OCI-LY7 (cell line): ENCODE results near the gene PTGDS. TPM values are rescaled to one million over a fixed set of nuclear protein-coding genes. Genes with fewer than 3 reads are reported as not detected.

Source experiments
- BruUV-seq: library from RNA; stranded (reverse); fragments of 400-500 nt; replicated peaks from 2 replicates; lab custom pipeline; 2021; lab: Mats Ljungman, UMichigan
- CTCF ChIA-PET: fragments of 300-600 bp; sonication (Branson Sonifier 250); formaldehyde crosslinking; loops from one replicate; lab custom pipeline; 2022; ENCODE audit warnings: antibody characterized with exemption; ENCODE audit not compliant: unreplicated experiment; lab: Charles Lee
- POLR2A ChIA-PET: fragments of 300-600 bp; sonication (Branson Sonifier 250); formaldehyde crosslinking; loops from one replicate; lab custom pipeline; 2022; ENCODE audit warnings: antibody characterized with exemption; lab: Charles Lee
- DNase-seq: peaks from one replicate; pipeline ENCODE4 v3.0.0-alpha.2; 2015; ENCODE audit warnings: low spot score
- H2AFZ ChIP-seq: fragments of 200-600 bp; sonication (generic), shearing (Covaris generic); 2 replicates; pipeline ENCODE4 v1.6.1; 2014; ENCODE audit warnings: mild to moderate bottlenecking, antibody characterized with exemption, low read length, moderate library complexity
- H3K27ac ChIP-seq: fragments of 200-600 bp; sonication (generic); 2 replicates; pipeline ENCODE4 v1.5.1; 2014; ENCODE audit warnings: mixed run types, low read depth, mild to moderate bottlenecking, moderate library complexity, low read length, inconsistent platforms; ENCODE audit not compliant: poor library complexity, severe bottlenecking
- H3K36me3 ChIP-seq: fragments of 200-600 bp; sonication (generic); 2 replicates; pipeline ENCODE4 v1.6.1; 2014; ENCODE audit warnings: mild to moderate bottlenecking, antibody characterized with exemption, low read length, moderate library complexity, mixed read lengths; ENCODE audit not compliant: insufficient read depth
- H3K4me1 ChIP-seq: fragments of 200-600 bp; sonication (generic); 2 replicates; pipeline ENCODE4 v1.5.1; 2014; ENCODE audit warnings: mild to moderate bottlenecking, low read length; ENCODE audit not compliant: insufficient read depth, poor library complexity, severe bottlenecking
- H3K4me2 ChIP-seq: fragments of 200-600 bp; sonication (generic); 2 replicates; pipeline ENCODE4 v1.6.1; 2014; ENCODE audit warnings: mild to moderate bottlenecking, low read length
- H3K4me3 ChIP-seq: fragments of 200-600 bp; sonication (generic); 2 replicates; pipeline ENCODE4 v1.5.1; 2014; ENCODE audit warnings: mild to moderate bottlenecking, low read depth, low read length; ENCODE audit not compliant: poor library complexity, severe bottlenecking
- H3K79me2 ChIP-seq: fragments of 200-600 bp; sonication (generic); 2 replicates; pipeline ENCODE4 v1.6.1; 2016; ENCODE audit warnings: low read depth, mild to moderate bottlenecking, low read length, moderate library complexity, mixed read lengths; ENCODE audit not compliant: insufficient read depth
- H3K9me2 ChIP-seq: fragments of 200-600 bp; sonication (generic); 2 replicates; pipeline ENCODE4 v1.6.1; 2016; ENCODE audit warnings: mild to moderate bottlenecking, low read length, mixed read lengths; ENCODE audit not compliant: insufficient read depth
- H3K9me3 ChIP-seq: fragments of 200-600 bp; sonication (generic); 2 replicates; pipeline ENCODE4 v1.6.1; 2014; ENCODE audit warnings: mild to moderate bottlenecking, mixed run types, low read length, mixed read lengths
- H4K20me1 ChIP-seq: fragments of 200-600 bp; sonication (generic); 2 replicates; pipeline ENCODE4 v1.6.1; 2014; ENCODE audit warnings: mild to moderate bottlenecking, antibody characterized with exemption, low read length, moderate library complexity, mixed read lengths; ENCODE audit not compliant: insufficient read depth
- CTCF ChIP-seq: fragments of 200-600 bp; sonication (generic); conservative IDR thresholded peaks from 2 replicates; pipeline ENCODE4 v1.5.1; 2014; ENCODE audit warnings: mild to moderate bottlenecking, antibody characterized with exemption, low read length, moderate library complexity, mixed read lengths
- EZH2phosphoT487 ChIP-seq: fragments of 200-600 bp; sonication (generic); IDR thresholded peaks from 2 replicates; pipeline ENCODE4 v1.6.1; 2018; ENCODE audit warnings: low read depth, borderline replicate concordance, mild to moderate bottlenecking, mixed run types, antibody characterized with exemption, low read length, moderate library complexity, mixed read lengths
- intact Hi-C: fragments of 100-400 bp; cut with micrococcal nuclease; formaldehyde crosslinking; loops from one replicate; pipeline ENCODE4 v1.10.0; 2022; ENCODE audit not compliant: unreplicated experiment
- total RNA-seq, 2 experiments: library from RNA; depleted of rRNA in 1 of 2; stranded (reverse); fragments of >200 nt in 1 of 2; shearing (Covaris generic) in 1 of 2; gene quantifications; 2 replicates each; pipeline ENCODE4 v1.2.3, GENCODE V29; 2014 to 2022

PTGDS gene
- total RNA-seq, 2 experiments from 2014 or later, result not detected

- H2AFZ ChIP-seq, result no peak overlapping the region
- peaks cover 8% of the 10 kb centered on the region for H3K4me1 ChIP-seq
- no peak for DNase-seq
- intact Hi-C loops, result no loop called here
- H3K36me3 ChIP-seq, result no peaks in the 10 kb centered on the region
- H3K4me2 ChIP-seq, result no peak overlapping the region
- H3K79me2 ChIP-seq, result no peaks in the 10 kb centered on the region
- CTCF ChIA-PET, result no interaction called here
- no peaks in the 10 kb centered on the region for H3K9me3 ChIP-seq
- no peak overlapping the region for H3K4me3 ChIP-seq
- H3K9me2 ChIP-seq, result no peaks in the 10 kb centered on the region
- H3K27ac ChIP-seq, result no peak overlapping the region
- H4K20me1 ChIP-seq, result no peaks in the 10 kb centered on the region
- POLR2A ChIA-PET, result no interaction called here
- BruUV-seq, result no TSS peak
- no peak for TF ChIP-seq EZH2phosphoT487
- TF ChIP-seq CTCF, result no peak
These were observed 8.2 kb upstream of the PTGDS start for GRCh38 chr9:136969150-136969549.

- Histone ChIP-seq H3K79me2 (no peaks in the 10 kb centered on the region), H3K4me3 (no peak overlapping the region), H3K4me1 (peaks cover 8% of the 10 kb centered on the region), H3K4me2 (no peak overlapping the region), H3K9me3 (no peaks in the 10 kb centered on the region), H2AFZ (no peak overlapping the region), H4K20me1 (no peaks in the 10 kb centered on the region), H3K27ac (no peak overlapping the region), H3K36me3 (no peaks in the 10 kb centered on the region), H3K9me2 (no peaks in the 10 kb centered on the region)
- no TSS peak for BruUV-seq
- DNase-seq, result no peak
- TF ChIP-seq EZH2phosphoT487 (no peak), CTCF (no peak)
- ChIA-PET CTCF (no interaction called here), POLR2A (no interaction called here)
- intact Hi-C loops, result no loop called here
These were observed 7.5 kb upstream of the PTGDS start for GRCh38 chr9:136969774-136970173.

GRCh38 chr9:136970361-136970760, 6.9 kb upstream of the PTGDS start:
- DNase-seq, result no peak
- Histone ChIP-seq H3K9me2 (no peaks in the 10 kb centered on the region), H3K4me2 (no peak overlapping the region), H3K36me3 (no peaks in the 10 kb centered on the region), H4K20me1 (no peaks in the 10 kb centered on the region), H3K4me3 (no peak overlapping the region), H3K4me1 (peaks cover 8% of the 10 kb centered on the region), H3K27ac (no peak overlapping the region), H2AFZ (no peak overlapping the region), H3K79me2 (no peaks in the 10 kb centered on the region), H3K9me3 (no peaks in the 10 kb centered on the region)
- no peak for TF ChIP-seq EZH2phosphoT487
- TF ChIP-seq CTCF, result no peak
- ChIA-PET POLR2A (no interaction called here), CTCF (no interaction called here)
- BruUV-seq, result no TSS peak
- intact Hi-C loops, result no loop called here
